ENCODE results near the gene NDUFA6.

DNA sequence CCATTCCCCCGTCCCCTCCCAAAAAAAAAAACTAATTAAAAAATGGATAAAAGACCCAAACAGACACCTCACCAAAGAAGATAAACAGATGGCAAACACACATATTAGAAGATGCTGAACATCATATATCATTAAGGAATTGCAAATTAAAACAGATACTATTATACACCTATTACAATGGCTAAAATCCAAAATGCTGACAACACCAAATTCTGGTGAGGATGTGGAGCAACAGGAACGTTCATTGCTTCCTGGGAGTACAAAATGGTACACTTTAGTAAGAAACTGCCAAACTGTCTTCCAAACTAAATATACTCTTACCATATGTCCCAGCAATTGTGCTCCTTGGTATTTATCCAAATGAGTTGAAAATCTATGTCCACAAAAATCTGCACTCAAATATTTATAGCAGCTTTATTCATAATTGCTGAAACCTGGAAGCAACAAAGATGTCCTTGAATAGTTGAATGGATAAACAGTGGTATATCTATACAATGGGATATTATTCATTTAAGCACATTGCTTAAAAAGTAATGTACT, 39.9 kb downstream of the NDUFA6 start:
- TF ChIP-seq, protein P1, sequence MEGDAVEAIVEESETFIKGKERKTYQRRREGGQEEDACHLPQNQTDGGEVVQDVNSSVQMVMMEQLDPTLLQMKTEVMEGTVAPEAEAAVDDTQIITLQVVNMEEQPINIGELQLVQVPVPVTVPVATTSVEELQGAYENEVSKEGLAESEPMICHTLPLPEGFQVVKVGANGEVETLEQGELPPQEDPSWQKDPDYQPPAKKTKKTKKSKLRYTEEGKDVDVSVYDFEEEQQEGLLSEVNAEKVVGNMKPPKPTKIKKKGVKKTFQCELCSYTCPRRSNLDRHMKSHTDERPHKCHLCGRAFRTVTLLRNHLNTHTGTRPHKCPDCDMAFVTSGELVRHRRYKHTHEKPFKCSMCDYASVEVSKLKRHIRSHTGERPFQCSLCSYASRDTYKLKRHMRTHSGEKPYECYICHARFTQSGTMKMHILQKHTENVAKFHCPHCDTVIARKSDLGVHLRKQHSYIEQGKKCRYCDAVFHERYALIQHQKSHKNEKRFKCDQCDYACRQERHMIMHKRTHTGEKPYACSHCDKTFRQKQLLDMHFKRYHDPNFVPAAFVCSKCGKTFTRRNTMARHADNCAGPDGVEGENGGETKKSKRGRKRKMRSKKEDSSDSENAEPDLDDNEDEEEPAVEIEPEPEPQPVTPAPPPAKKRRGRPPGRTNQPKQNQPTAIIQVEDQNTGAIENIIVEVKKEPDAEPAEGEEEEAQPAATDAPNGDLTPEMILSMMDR (IDR thresholded peaks at IDR 0.05): no peak
- TF ChIP-seq TCF7L2 (IDR thresholded peaks at IDR 0.05; ENCODE audit: low read depth, low read length) (no peak), POLR2AphosphoS5 (IDR thresholded peaks at IDR 0.05; ENCODE audit: low read depth, low read length) (no peak), SIN3A (IDR thresholded peaks at IDR 0.05; ENCODE audit: borderline replicate concordance, insufficient read depth, low read depth, low read length) (no peak)
- TF ChIP-seq, protein P2, sequence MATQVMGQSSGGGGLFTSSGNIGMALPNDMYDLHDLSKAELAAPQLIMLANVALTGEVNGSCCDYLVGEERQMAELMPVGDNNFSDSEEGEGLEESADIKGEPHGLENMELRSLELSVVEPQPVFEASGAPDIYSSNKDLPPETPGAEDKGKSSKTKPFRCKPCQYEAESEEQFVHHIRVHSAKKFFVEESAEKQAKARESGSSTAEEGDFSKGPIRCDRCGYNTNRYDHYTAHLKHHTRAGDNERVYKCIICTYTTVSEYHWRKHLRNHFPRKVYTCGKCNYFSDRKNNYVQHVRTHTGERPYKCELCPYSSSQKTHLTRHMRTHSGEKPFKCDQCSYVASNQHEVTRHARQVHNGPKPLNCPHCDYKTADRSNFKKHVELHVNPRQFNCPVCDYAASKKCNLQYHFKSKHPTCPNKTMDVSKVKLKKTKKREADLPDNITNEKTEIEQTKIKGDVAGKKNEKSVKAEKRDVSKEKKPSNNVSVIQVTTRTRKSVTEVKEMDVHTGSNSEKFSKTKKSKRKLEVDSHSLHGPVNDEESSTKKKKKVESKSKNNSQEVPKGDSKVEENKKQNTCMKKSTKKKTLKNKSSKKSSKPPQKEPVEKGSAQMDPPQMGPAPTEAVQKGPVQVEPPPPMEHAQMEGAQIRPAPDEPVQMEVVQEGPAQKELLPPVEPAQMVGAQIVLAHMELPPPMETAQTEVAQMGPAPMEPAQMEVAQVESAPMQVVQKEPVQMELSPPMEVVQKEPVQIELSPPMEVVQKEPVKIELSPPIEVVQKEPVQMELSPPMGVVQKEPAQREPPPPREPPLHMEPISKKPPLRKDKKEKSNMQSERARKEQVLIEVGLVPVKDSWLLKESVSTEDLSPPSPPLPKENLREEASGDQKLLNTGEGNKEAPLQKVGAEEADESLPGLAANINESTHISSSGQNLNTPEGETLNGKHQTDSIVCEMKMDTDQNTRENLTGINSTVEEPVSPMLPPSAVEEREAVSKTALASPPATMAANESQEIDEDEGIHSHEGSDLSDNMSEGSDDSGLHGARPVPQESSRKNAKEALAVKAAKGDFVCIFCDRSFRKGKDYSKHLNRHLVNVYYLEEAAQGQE (IDR thresholded peaks at IDR 0.05; ENCODE audit: insufficient read depth in 1 of 2, low read depth in 2 of 2, low read length in 1 of 2): no peak

Measured in Panc1 (cell line).